ENCODE measurements around the gene RGMA.

Gene RGMA

GRCh38 chr15:93052090-93052879 is 36.7 kb downstream of the RGMA start:
- ChIA-PET CTCF (no interaction called here), POLR2A (no interaction called here)
- peak; percentile 15 for TF ChIP-seq CTCF (IDR thresholded peaks at IDR 0.05; ENCODE audit: control extremely low read depth, extremely low read depth, low read depth, missing control alignments)
- no peak for DNase-seq (ENCODE audit: extremely low spot score)

GRCh38 chr15:93051236-93052089 is 37.5 kb downstream of the RGMA start:
- no peak for DNase-seq (ENCODE audit: extremely low spot score)
- CTCF ChIA-PET: interaction anchor here (1.3 to 1.5 kb wide), 2 partner anchors 254 to 1068 kb away, joined by 3 to 4 read pairs; no protein-coding TSS in a partner anchor
- TF ChIP-seq CTCF (IDR thresholded peaks at IDR 0.05; ENCODE audit: control extremely low read depth, extremely low read depth, low read depth, missing control alignments): no peak
- POLR2A ChIA-PET: no interaction called here

GRCh38 chr15:93050648-93051047 is 38.4 kb downstream of the RGMA start:
- ChIA-PET CTCF (interaction anchor here (1.2 to 1.5 kb wide), 3 partner anchors 9 to 1069 kb away, joined by 3 to 4 read pairs (median 4); no protein-coding TSS in a partner anchor), POLR2A (no interaction called here)
- no peak for TF ChIP-seq CTCF (IDR thresholded peaks at IDR 0.05; ENCODE audit: control extremely low read depth, extremely low read depth, low read depth, missing control alignments)

GRCh38 chr15:93049914-93050578 is 39.0 kb downstream of the RGMA start:
- no peak for TF ChIP-seq CTCF (IDR thresholded peaks at IDR 0.05; ENCODE audit: control extremely low read depth, extremely low read depth, low read depth, missing control alignments)
- CTCF ChIA-PET: interaction anchor here (1.2 to 1.5 kb wide), 3 partner anchors 10 to 1070 kb away, joined by 3 to 4 read pairs (median 4); no protein-coding TSS in a partner anchor
- POLR2A ChIA-PET: no interaction called here
- no peak for DNase-seq (ENCODE audit: extremely low spot score)

More at GRCh38 chr15:93050648-93051047, 38.4 kb downstream of the RGMA start:
- DNase-seq (ENCODE audit: extremely low spot score): no peak

GRCh38 chr15:93049233-93049632 is 39.8 kb downstream of the RGMA start:
- no peak for DNase-seq (ENCODE audit: extremely low spot score)
- CTCF ChIA-PET: no interaction called here

More at GRCh38 chr15:93049233-93049632, 39.8 kb downstream of the RGMA start:
- TF ChIP-seq CTCF (IDR thresholded peaks at IDR 0.05; ENCODE audit: control extremely low read depth, extremely low read depth, low read depth, missing control alignments): no peak
- POLR2A ChIA-PET: no interaction called here

Data from GM10248 (cell line).